Measurements from ENCODE around the gene FBXO44.
A peak's percentile ranks its signal among the peaks of the same experiment; 100 is the strongest.

FBXO44 gene

GRCh38 chr1:11664336-11665065, 9.8 kb downstream of the FBXO44 start:
- no peak for DNase-seq

GRCh38 chr1:11668516-11668915, 13.8 kb downstream of the FBXO44 start:
- DNase-seq, result no peak

- DNase-seq, result no peak
Observed at GRCh38 chr1:11670747-11671146, 16.1 kb downstream of the FBXO44 start.

DNA sequence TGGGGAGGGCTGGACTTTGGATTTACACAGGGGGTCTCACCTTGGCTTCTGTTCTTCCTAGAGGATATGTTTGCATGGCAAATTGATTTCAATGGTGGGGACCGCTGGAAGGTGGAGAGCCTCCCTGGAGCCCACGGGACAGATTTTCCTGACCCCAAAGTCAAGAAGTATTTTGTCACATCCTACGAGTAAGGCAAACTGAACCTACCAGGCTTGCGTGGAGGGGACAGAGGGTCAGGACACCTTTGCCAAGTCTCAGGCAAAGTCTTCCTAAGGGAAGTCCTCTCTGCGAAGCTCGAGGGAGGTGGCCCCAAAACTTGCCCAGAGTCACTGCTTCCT, 16.5 kb downstream of the FBXO44 start:
- no peak for DNase-seq

DNA sequence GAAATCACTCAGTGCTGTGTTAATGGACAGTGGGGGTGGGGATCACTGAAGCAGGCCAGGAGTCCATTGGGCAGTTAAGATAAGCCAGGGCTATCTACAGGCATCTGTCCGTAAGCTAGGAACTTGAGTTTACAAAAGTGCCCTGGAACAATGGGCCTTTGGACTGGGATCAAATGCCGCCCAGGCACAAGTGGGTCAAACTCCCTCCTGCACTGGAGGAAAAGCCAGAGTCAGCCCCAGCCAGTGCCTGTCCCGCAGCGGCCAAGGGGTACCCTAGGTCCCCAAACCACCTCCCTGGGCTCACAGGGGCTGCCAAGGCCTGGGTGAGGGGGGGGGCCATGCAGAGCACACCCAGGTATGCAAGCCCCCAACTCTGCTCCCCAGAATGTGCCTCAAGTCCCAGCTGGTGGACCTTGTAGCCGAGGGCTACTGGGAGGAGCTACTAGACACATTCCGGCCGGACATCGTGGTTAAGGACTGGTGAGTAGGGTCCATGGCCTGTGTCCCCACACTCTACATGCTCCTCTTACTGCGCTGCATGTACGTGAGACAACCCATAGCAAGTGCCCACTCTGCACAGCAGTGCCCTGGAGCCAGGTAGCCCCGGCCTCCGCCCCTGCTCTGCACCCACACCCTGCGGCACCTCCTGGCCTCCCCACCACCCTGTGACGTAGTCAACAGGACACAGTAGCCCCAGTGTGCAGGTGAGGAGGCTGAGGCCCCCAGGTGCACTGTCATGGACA, 17.0 kb downstream of the FBXO44 start:
- no peak for DNase-seq

DNA sequence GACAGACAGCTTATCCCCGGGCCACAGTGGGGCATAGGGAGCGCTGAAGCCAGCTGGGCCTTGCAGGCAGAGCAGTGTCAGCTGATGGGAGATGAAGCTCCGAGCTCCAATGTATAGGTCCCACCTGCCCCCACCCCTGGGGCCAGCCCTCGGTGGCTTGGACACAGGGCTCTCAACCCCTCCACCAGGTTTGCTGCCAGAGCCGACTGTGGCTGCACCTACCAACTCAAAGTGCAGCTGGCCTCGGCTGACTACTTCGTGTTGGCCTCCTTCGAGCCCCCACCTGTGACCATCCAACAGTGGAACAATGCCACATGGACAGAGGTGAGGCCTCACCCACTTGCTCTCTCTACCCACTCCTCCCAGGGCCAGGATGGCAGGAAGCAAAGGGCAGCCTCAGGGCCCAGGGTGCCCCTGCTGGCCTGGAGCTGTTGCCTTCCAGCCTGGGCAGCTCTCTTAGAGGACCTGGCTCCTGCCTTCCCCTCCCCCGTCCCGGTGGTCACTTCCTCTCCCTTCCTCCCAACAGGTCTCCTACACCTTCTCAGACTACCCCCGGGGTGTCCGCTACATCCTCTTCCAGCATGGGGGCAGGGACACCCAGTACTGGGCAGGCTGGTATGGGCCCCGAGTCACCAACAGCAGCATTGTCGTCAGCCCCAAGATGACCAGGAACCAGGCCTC, 18.6 kb downstream of the FBXO44 start:
- DNase-seq, result no peak

GRCh38 chr1:11674488-11674887, 19.8 kb downstream of the FBXO44 start:
- no peak for DNase-seq

- DNase-seq, result no peak
Observed at GRCh38 chr1:11675325-11675724, 20.6 kb downstream of the FBXO44 start.

DNA sequence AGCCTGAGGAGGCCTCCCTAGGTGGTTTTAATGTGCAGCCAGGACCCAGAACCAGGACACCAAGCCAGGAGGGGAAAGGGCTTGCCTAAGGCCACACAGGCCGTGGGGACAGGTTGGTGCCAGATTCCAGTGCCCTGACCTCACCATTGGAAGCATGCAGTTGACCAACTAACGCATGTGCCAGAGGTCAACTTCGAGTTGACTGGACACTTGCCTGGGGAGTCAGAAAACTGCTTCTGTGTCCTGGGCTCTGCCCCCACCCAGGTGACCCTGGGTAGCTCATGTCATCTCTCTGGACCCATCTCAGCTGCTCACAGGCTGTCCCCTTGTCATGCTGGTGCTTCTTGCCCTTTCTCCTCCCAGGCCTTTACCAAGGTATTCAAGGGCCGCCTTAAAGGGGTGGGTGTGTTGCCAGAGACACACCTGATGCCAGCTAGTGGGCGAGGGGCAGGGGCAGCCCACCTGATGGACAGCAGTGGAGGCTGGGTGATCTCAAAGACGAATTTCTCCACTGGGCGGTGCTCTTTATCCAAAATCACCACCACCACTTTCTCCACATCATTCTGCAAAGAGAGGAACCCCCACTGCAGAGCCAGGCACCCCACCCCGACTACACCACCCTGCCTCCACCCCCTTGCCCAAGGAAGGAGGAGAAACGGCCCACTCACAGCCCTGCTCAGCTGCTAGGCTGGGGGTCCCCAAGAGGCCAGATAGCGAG, 21.9 kb downstream of the FBXO44 start:
- no peak for DNase-seq

DNA sequence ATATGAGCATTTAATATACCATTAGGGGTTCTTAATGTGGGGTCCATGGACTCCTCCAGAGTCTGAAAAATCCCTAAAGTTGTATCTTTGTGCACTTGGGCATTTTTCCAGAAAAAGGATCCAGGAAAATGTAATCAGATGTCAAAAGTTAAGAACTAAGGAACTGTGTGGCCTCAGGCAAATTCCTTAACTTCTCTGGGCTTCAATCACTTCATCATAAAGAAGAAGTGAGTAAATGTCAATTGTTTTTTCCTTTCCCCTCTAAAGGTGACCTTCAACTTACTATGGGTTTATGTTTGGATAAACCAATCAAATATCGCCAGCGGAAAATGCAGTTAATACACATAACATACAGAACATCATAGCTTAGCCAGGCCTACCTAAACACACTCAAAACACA, 23.8 kb downstream of the FBXO44 start:
- DNase-seq, result no peak

DNA sequence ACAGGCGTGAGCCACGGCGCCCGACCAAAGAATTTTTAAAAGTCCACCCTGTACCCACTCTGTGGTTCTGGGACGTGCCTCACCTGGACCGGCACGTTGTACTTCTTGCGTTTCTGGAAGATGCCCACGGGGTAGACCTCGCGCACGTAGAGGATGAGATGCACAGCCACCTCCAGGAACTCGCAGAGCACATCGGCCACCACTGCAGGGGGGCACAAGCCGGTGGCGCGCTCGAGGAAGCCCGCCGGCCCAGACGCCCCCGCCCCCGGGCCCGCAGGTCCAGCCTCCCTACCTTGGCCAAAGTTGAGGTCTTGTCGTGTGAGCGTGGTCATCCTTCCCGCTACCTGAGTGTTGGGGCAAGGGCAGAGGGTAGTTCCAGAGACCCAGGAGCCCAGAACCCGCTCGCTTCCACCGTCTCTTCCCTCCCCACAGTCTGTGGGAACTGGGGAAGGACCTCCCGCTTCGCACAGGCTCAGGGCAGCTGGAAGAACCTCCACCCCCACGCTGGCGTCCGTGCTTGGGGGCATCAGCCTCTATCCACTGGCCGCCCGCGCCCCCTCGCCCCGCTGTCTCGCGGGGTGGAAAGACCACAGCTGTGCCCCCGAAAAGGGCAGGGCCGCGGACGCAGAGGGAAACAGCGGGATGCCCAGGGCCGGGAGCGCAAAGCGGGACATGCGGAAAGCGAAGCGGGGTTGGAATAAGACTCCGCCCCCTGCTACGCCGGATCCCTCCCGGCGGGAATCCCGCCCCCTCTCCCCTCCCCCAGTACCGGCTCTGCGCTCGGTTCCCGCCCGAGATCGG, 25.8 kb downstream of the FBXO44 start:
- DNase-seq, result peak; percentile 18

DNA sequence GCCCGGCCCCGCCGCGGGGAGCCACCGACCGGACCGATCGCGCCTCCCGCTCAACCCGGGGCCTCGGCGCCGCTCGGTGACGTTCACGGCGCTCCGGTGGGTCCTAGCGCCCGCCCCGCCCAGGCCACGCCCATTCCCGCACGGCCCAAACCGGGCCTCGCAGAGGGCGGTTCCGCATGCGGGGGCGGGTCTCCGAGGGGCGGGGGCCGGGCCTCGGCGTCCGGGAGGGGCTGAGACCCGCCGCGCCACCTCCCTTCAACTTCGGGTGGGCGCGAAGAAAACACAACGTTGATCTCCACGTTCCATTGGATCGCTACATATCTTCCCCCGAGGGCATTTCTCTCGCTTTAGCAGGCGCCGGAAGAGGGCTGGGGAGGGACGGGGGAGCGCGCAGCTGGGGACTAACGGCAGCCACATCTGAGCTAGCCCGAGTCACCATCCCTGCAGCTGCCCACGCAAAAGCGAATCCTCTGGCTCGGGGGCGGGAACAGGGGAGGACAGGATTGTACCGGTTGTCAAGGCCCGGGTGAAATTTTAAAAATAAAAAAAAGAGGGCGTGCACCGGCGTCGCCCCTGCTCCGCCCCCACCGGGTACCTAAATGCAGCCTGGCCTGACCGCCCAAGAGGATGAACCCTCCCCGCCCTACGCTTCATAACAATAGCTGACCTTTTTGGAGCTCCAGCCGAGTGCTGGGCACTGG, 26.5 kb downstream of the FBXO44 start, which contains the start of gene MAD2L2:
MAD2L2 (minus strand) TSS at position 78 of the 701 bp plus-strand sequence. CDS start 547 bp downstream, outside the sequence.
- DNase-seq, result peak; percentile 73

DNA sequence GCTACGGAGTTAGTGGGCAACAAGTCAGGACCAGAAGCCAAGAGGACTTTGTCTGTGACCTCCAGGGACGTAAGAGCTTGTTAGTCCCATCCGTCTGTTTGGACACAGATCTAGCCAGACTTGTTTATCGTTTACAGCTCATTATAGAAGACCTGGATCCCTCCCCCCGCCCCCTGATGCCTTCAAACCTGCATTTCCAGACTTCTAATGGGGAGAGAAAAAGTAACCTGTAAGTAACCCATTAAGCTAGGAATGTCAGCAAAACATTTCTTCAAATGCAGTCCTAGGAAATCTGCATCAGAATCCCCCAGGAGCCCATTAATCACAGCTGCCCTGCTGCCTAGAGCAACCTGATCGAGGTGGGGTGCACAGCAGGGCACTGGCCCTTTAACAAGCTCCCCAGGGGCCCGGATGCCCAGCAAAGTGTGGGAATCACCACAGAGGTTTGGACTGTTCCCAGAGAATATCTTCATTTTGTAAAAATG, 27.7 kb downstream of the FBXO44 start:
- no peak for DNase-seq

GRCh38 chr1:11682799-11683198, 28.1 kb downstream of the FBXO44 start:
- no peak for DNase-seq

DNA sequence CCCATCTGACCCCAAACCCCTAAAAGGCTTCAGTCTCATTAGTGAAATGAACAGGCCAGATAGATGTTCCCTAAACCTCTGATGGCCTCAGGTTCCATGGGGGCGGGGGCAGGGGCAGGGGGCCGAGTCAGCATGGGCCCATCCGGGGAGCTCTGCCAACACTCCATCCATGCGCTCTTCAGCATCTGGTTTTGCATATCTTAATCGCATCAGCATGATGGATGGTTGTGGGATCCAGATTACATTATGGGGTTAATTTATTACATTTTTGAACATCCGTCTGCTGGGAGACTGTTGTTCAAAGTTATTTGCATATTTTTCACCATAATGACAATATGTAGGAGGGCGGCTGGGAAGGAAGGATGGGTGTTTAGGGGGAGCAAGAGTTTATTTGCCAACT, 29.4 kb downstream of the FBXO44 start:
- DNase-seq, result no peak

GRCh38 chr1:11685210-11685752, 30.6 kb downstream of the FBXO44 start:
- DNase-seq, result no peak

DNA sequence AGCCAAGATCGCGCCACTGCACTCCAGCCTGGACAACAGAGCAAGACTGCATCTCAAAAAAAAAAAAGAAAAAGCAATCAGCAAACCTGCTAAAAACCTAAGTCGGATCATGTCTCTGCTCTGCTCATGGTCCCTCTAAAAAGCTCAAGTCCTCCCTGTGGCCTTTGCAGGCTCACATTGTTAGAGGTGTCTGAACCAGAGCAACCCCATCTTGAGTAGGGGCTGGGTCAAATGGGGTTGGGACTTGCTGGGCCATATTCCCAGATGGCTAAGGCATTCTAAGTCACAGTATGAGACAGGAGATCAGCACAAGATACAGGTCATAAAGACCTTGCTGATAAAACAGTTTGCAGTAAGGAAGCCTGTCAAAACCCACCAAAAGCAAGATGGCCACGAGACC, 33.8 kb downstream of the FBXO44 start:
- DNase-seq, result no peak

- no peak for DNase-seq
Observed at GRCh38 chr1:11690397-11691301, 36.0 kb downstream of the FBXO44 start.

- no peak for DNase-seq
Observed at GRCh38 chr1:11691302-11691914, 36.7 kb downstream of the FBXO44 start, which contains the start of gene DRAXIN. TSS of gene DRAXIN (plus strand) at chr1:11691710. CDS start at chr1:11706259, 14,549 bp downstream.

Measured in HCEC 1CT (cell line).